Progenitor cell of endocrine pancreas (in vitro differentiated cells): ENCODE results near the gene RBM19. TPM values are rescaled to one million over a fixed set of nuclear protein-coding genes. Genes with fewer than 3 reads are reported as not detected.

Experiments used
- DNase-seq: peaks from one replicate; pipeline ENCODE4 v3.0.0; 2021; ENCODE audit warnings: low spot score; ENCODE audit not compliant: unreplicated experiment
- H3K27ac Mint-ChIP-seq: 2 replicates; pipeline ENCODE4 v1.8.0; 2021; ENCODE audit warnings: mild to moderate bottlenecking, moderate library complexity, mixed read lengths
- H3K27me3 Mint-ChIP-seq: 2 replicates; pipeline ENCODE4 v1.8.0; 2021; ENCODE audit warnings: mixed read lengths
- H3K36me3 Mint-ChIP-seq: 2 replicates; pipeline ENCODE4 v1.8.0; 2022; ENCODE audit warnings: mixed read lengths; ENCODE audit not compliant: insufficient read depth
- H3K4me1 Mint-ChIP-seq: 2 replicates; pipeline ENCODE4 v1.8.0; 2021; ENCODE audit warnings: low read depth, mixed read lengths
- H3K4me3 Mint-ChIP-seq: 2 replicates; pipeline ENCODE4 v1.8.0; 2021; ENCODE audit warnings: low read depth, mild to moderate bottlenecking, moderate library complexity, mixed read lengths
- H3K9me3 Mint-ChIP-seq: 2 replicates; pipeline ENCODE4 v1.8.0; 2021; ENCODE audit warnings: low read depth, mixed read lengths
- CTCF ChIP-seq: fragments of 200-600 bp; sonication (generic); IDR thresholded peaks from one replicate; pipeline ENCODE4 v1.5.0; 2021; ENCODE audit warnings: antibody characterized with exemption, mild to moderate bottlenecking; ENCODE audit not compliant: unreplicated experiment
- total RNA-seq: library from RNA; stranded (reverse); gene quantifications from 2 replicates; pipeline ENCODE4 v1.2.1, GENCODE V29; 2021

The RBM19 gene
- total RNA-seq, 1 donor from 2014 or later, result 39.4 TPM

GRCh38 chr12:113884392-113884791 is 81.7 kb downstream of the RBM19 start:
- DNase-seq, result no peak
- TF ChIP-seq CTCF, result no peak
- Mint-ChIP-seq H3K4me3 (no peak overlapping the region), H3K27me3 (no peaks in the 10 kb centered on the region), H3K36me3 (peaks cover 12% of the 10 kb centered on the region), H3K4me1 (peaks cover 6% of the 10 kb centered on the region), H3K27ac (no peak overlapping the region), H3K9me3 (peaks cover 4% of the 10 kb centered on the region)

GRCh38 chr12:113882690-113883089 is 83.4 kb downstream of the RBM19 start:
- H3K4me3 Mint-ChIP-seq, result no peak overlapping the region
- H3K27ac Mint-ChIP-seq, result no peak overlapping the region
- no peak for TF ChIP-seq CTCF
- DNase-seq, result no peak
- H3K9me3 Mint-ChIP-seq, result peaks cover 4% of the 10 kb centered on the region
- peaks cover 15% of the 10 kb centered on the region for H3K36me3 Mint-ChIP-seq
- H3K27me3 Mint-ChIP-seq, result no peaks in the 10 kb centered on the region
- no peaks in the 10 kb centered on the region for H3K4me1 Mint-ChIP-seq

GRCh38 chr12:113880988-113881962 is 84.8 kb downstream of the RBM19 start:
- Mint-ChIP-seq H3K4me3 (no peak overlapping the region), H3K36me3 (peaks cover 17% of the 10 kb centered on the region), H3K4me1 (no peaks in the 10 kb centered on the region), H3K27ac (no peak overlapping the region), H3K27me3 (no peaks in the 10 kb centered on the region), H3K9me3 (peaks cover 4% of the 10 kb centered on the region)
- no peak for DNase-seq
- no peak for TF ChIP-seq CTCF

- peaks cover 17% of the 10 kb centered on the region for H3K36me3 Mint-ChIP-seq
- H3K4me1 Mint-ChIP-seq, result peaks cover 4% of the 10 kb centered on the region
- DNase-seq, result no peak
- TF ChIP-seq CTCF, result no peak
- H3K9me3 Mint-ChIP-seq, result peaks cover 4% of the 10 kb centered on the region
- no peak overlapping the region for H3K27ac Mint-ChIP-seq
- H3K27me3 Mint-ChIP-seq, result no peaks in the 10 kb centered on the region
- H3K4me3 Mint-ChIP-seq, result no peak overlapping the region
Measured at GRCh38 chr12:113880326-113880725, 85.8 kb downstream of the RBM19 start.

- Mint-ChIP-seq H3K36me3 (peaks cover 10% of the 10 kb centered on the region), H3K9me3 (no peaks in the 10 kb centered on the region), H3K4me3 (no peak overlapping the region), H3K27ac (no peak overlapping the region), H3K27me3 (no peaks in the 10 kb centered on the region), H3K4me1 (peaks cover 10% of the 10 kb centered on the region)
- DNase-seq, result no peak
- no peak for TF ChIP-seq CTCF
Measured at GRCh38 chr12:113879658-113880057, 86.5 kb downstream of the RBM19 start.
